HepG2 (cell line): ENCODE data around the gene ASPRV1. TPM values are rescaled to one million over a fixed set of nuclear protein-coding genes. Genes with fewer than 3 reads are reported as not detected.
A peak's percentile ranks its signal among the peaks of the same experiment; 100 is the strongest.

ENCODE experiments used
- ATAC-seq: fragments of 200-7000 bp; cut with Tn5 transposase; 3 replicates; pipeline ENCODE4 v1.9.1; 2020; ENCODE audit warnings: mild to moderate bottlenecking, moderate library complexity
- Bru-seq: library from RNA; stranded (reverse); fragments of 400-500 nt; gene quantifications from one replicate; lab custom pipeline; 2021; lab: Mats Ljungman, UMichigan
- BruChase-seq, 2 experiments: library from RNA; stranded (reverse); fragments of 400-500 nt; gene quantifications; one replicate each; lab custom pipeline; 2021; lab: Mats Ljungman, UMichigan
- BruUV-seq: library from RNA; stranded (reverse); fragments of 400-500 nt; replicated peaks from 2 replicates; lab custom pipeline; 2021; lab: Mats Ljungman, UMichigan
- CTCF ChIA-PET: fragments of 300-600 bp; formaldehyde crosslinking; extraction: SDS; loops from one replicate; lab custom pipeline; 2021; ENCODE audit warnings: low total read pairs, inconsistent platforms, low intra/inter-chr PET ratio; lab: Yijun Ruan, JAX
- POLR2A ChIA-PET: fragments of 350-600 bp; sonication (Branson Sonifier 250); formaldehyde crosslinking; loops from one replicate; lab custom pipeline; 2020; ENCODE audit warnings: antibody characterized with exemption, inconsistent platforms; lab: Yijun Ruan, JAX
- DNase-seq: peaks from one replicate; pipeline ENCODE4 v3.0.0-alpha.2; 2015; ENCODE audit warnings: low spot score
- FAIRE-seq: peaks from 3 replicates; lab custom pipeline; 2011; peaks lifted over from hg19 to GRCh38; lab: Jason Lieb, UNC
- H2AFZ ChIP-seq: one replicate; pipeline ENCODE4 v1.6.1; 2011; ENCODE audit warnings: low read length, inconsistent platforms
- H3K27ac ChIP-seq: fragments of 300-600 bp; 3 replicates; pipeline ENCODE4 v1.8.0; 2011; ENCODE audit warnings: mixed run types, mild to moderate bottlenecking, mixed read lengths, low read length, inconsistent platforms; ENCODE audit not compliant: insufficient read depth; ENCODE audit errors: extremely low read length
- H3K27me3 ChIP-seq, 2 experiments: fragments of 200-600 bp in 1 of 2; 2 replicates in 1 of 2; 3 replicates in 1 of 2; pipeline versions ENCODE4 v1.6.0 to v1.8.0; 2011; ENCODE audit warnings: low read length in 2 of 2, mild to moderate bottlenecking in 2 of 2, moderate library complexity in 2 of 2, inconsistent platforms in 1 of 2; ENCODE audit not compliant: insufficient read depth in 2 of 2, control insufficient read depth in 1 of 2
- H3K36me3 ChIP-seq, 2 experiments: fragments of 200-600 bp in 1 of 2; replicated peaks in 1 of 2; 2 replicates in 1 of 2; 3 replicates in 1 of 2; pipeline versions ENCODE4 v1.5.1 to v1.8.0; 2011; ENCODE audit warnings: low read length in 2 of 2, inconsistent platforms in 1 of 2; ENCODE audit not compliant: insufficient read depth in 2 of 2, control insufficient read depth in 1 of 2
- H3K4me1 ChIP-seq: 2 replicates; pipeline ENCODE4 v1.5.1; 2012; ENCODE audit warnings: low read length, inconsistent platforms; ENCODE audit not compliant: insufficient read depth
- H3K4me2 ChIP-seq: 2 replicates; pipeline ENCODE4 v1.6.0; 2011; ENCODE audit warnings: low read depth, low read length, inconsistent platforms
- H3K4me3 ChIP-seq, 3 experiments: fragments of 200-600 bp in 1 of 3; sonication (generic), shearing (Covaris generic) in 1 of 3; replicated peaks in 1 of 3; 2 replicates each; pipeline ENCODE4 v1.5.1; 2011 to 2016; ENCODE audit warnings: low read length in 3 of 3, inconsistent platforms in 2 of 3, low read depth in 2 of 3, mild to moderate bottlenecking in 2 of 3, control low read depth in 1 of 3, mixed read lengths in 1 of 3; ENCODE audit not compliant: insufficient read depth in 1 of 3
- H3K79me2 ChIP-seq: one replicate; pipeline ENCODE4 v1.6.1; 2011; ENCODE audit warnings: low read length, inconsistent platforms; ENCODE audit not compliant: insufficient read depth
- H3K9ac ChIP-seq: 2 replicates; pipeline ENCODE4 v1.6.0; 2011; ENCODE audit warnings: mild to moderate bottlenecking, low read depth, low read length, inconsistent platforms; ENCODE audit not compliant: insufficient read depth
- H3K9me3 ChIP-seq: 2 replicates; pipeline ENCODE4 v1.5.1; 2012; ENCODE audit warnings: mild to moderate bottlenecking, low read length
- H4K20me1 ChIP-seq: 2 replicates; pipeline ENCODE4 v1.6.0; 2011; ENCODE audit warnings: inconsistent platforms, mild to moderate bottlenecking, low read length, moderate library complexity; ENCODE audit not compliant: insufficient read depth
- MYC ChIP-seq: sonication (generic); formaldehyde crosslinking; IDR thresholded peaks from 2 replicates; pipeline ENCODE4 v1.9.0; 2021; ENCODE audit warnings: missing genetic modification reagents, borderline replicate concordance
- NR0B2 ChIP-seq: sonication (generic); formaldehyde crosslinking; IDR thresholded peaks from 2 replicates; pipeline ENCODE4 v1.4.0; 2020; ENCODE audit warnings: mild to moderate bottlenecking, missing genetic modification reagents
- WGBS: methylation state at CpG from one replicate; pipeline ENCODE4 v1.1.6; 2017; ENCODE audit warnings: low lambda C conversion rate; 5-methylcytosine and 5-hydroxymethylcytosine counted together
- in situ Hi-C: cut with HindIII; loops from 2 replicates; pipeline ENCODE4 v1.10.0; 2017; ENCODE audit warnings: low pct_unique_long_range_greater_than_20kb; ENCODE audit not compliant: extremely low pct_ligation_motif_present
- intact Hi-C: fragments of 100-400 bp; cut with micrococcal nuclease; formaldehyde crosslinking; loops from one replicate; pipeline ENCODE4 v1.10.0; 2022; ENCODE audit not compliant: unreplicated experiment
- long read RNA-seq, 2 experiments: library from RNA in 1 of 2; library from polyadenylated mRNA in 1 of 2; stranded (forward) in 1 of 2; unstranded in 1 of 2; transcript quantifications; one replicate each; pipeline ENCODE4 v2.0.0, GENCODE V29; 2019 to 2022
- polyA minus RNA-seq, 3 experiments: library from RNA; depleted of rRNA, polyadenylated mRNA; stranded (reverse); fragments of >200 nt; gene quantifications; 2 replicates each; pipeline ENCODE4 v1.2.3, GENCODE V29; 2011; ENCODE audit warnings: low replicate concordance in 1 of 3
- polyA plus RNA-seq, 8 experiments: library from polyadenylated mRNA; depleted of rRNA in 3 of 8; stranded (reverse) in 7 of 8; unstranded in 1 of 8; fragments of >200 nt; fragmentation: Illumina TruSeq in 4 of 8; extraction: Trizol in 4 of 8; gene quantifications; 2 replicates each; pipeline versions ENCODE4 v1.2.1 to v1.2.3, GENCODE V29; 2011 to 2016; ENCODE audit warnings: low read depth in 4 of 8, missing spikeins in 1 of 8, mixed read lengths in 1 of 8; ENCODE audit not compliant: insufficient read depth in 1 of 8
- total RNA-seq, 5 experiments: library from RNA; depleted of rRNA; stranded (reverse); fragments of >200 nt; fragmentation: Illumina TruSeq; extraction: Trizol; gene quantifications; 2 replicates each; pipeline ENCODE4 v1.2.3, GENCODE V29; 2016; ENCODE audit warnings: low read depth in 1 of 5

ASPRV1 gene
- total RNA-seq (2016; rRNA removed; fragmentation: Illumina TruSeq; extraction: Trizol) (0.40 and 0.42 TPM in 2 replicates), polyA plus RNA-seq (2011; rRNA removed) (0.48 and 0.52 TPM in 2 replicates), polyA minus RNA-seq (2011; rRNA and poly(A)+ RNA removed; ENCODE audit: low replicate concordance) (0.14 and 0.48 TPM in 2 replicates), Bru-seq, nascent RNA (percentile 28 among the genes with signal in this experiment), BruChase-seq, experiment 1, labeled RNA remaining after a 6-hour chase (percentile 53 among the genes with signal in this experiment), BruChase-seq, experiment 2, labeled RNA remaining after a 2-hour chase (percentile 46 among the genes with signal in this experiment)
- total RNA-seq (2016; cell fraction: cytosol; rRNA removed; fragmentation: Illumina TruSeq; extraction: Trizol; ENCODE audit: low read depth), result 0.18 TPM in 1 of 2 replicates, not detected in the other
- total RNA-seq (2016; cell fraction: insoluble cytoplasmic fraction; rRNA removed; fragmentation: Illumina TruSeq; extraction: Trizol), result 0.32 and 0.40 TPM in 2 replicates
- 0.28 and 0.34 TPM in 2 replicates for total RNA-seq (2016; cell fraction: membrane; rRNA removed; fragmentation: Illumina TruSeq; extraction: Trizol)
- total RNA-seq (2016; cell fraction: nucleus; rRNA removed; fragmentation: Illumina TruSeq; extraction: Trizol), result 0.47 and 0.50 TPM in 2 replicates
- polyA plus RNA-seq (2011; cell fraction: cytosol; rRNA removed), result 0.38 and 0.47 TPM in 2 replicates
- polyA plus RNA-seq (2011; cell fraction: nucleus; rRNA removed), result 1.1 and 1.8 TPM in 2 replicates
- polyA plus RNA-seq (2012), result 0.42 and 0.52 TPM in 2 replicates
- polyA plus RNA-seq (2016; cell fraction: cytosol; fragmentation: Illumina TruSeq; extraction: Trizol; ENCODE audit: low read depth), result 0.07 TPM in 1 of 2 replicates, not detected in the other
- 0.32 and 0.34 TPM in 2 replicates for polyA plus RNA-seq (2016; cell fraction: insoluble cytoplasmic fraction; fragmentation: Illumina TruSeq; extraction: Trizol; ENCODE audit: low read depth)
- polyA plus RNA-seq (2016; cell fraction: membrane; fragmentation: Illumina TruSeq; extraction: Trizol; ENCODE audit: low read depth), result 0.09 and 0.24 TPM in 2 replicates
- 0.92 and 1.1 TPM in 2 replicates for polyA plus RNA-seq (2016; cell fraction: nucleus; fragmentation: Illumina TruSeq; extraction: Trizol; ENCODE audit: insufficient read depth, low read depth)
- polyA minus RNA-seq (2011; cell fraction: cytosol; rRNA and poly(A)+ RNA removed), result 0.26 TPM in 1 of 2 replicates, not detected in the other
- polyA minus RNA-seq (2011; cell fraction: nucleus; rRNA and poly(A)+ RNA removed), result 0.50 and 0.52 TPM in 2 replicates
- long read RNA-seq, experiment 1, result 0 reads
- long read RNA-seq, experiment 2, partial matches to known transcripts, result 0 of 1 reads
- long read RNA-seq, experiment 2, other reads (novel, unspliced or antisense), result 0 of 1 reads

DNA sequence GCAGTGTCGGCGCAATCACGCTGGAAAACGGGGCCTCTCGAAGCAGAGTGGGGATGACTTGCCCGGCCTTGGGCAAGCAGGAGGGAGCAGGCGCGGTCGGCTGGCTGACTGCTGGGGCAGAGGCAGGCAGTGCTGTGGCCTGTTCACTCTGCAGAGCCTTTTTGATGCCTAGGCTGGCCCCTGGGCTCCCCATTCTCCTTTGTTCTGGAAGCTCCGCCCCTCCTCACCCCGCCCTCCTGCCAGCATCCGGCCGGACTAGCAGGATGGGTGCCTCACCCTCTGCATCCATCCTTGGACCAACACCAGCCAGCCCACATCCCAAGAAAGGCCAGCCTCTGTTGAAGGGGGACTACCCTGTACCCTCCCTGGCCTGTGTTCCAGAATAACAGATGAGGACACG is at the start of gene ASPRV1:
Gene ASPRV1, minus strand, starts transcription at position 136 of the 400 bp plus-strand sequence. CDS start 195 bp downstream, outside the sequence.
- no peak for ATAC-seq
- no TSS peak for BruUV-seq
- TF ChIP-seq MYC (CRISPR knock-in tag) (no peak), NR0B2 (CRISPR knock-in tag) (no peak)
- TF ChIP-seq, all 625 proteins: peak for 0
- Histone ChIP-seq H3K4me3 (no peak within 1 kb of the TSS), H3K9ac (no peak within 1 kb of the TSS), H3K27me3 (peaks cover 0 to 23% of the 10 kb centered on the region in 2 experiments; a peak in 2 of 5 replicates), H3K79me2 (no peaks in the 10 kb centered on the region), H3K27ac (no peak within 1 kb of the TSS), H3K4me1 (peaks cover 40% of the 10 kb centered on the region), H4K20me1 (no peaks in the 10 kb centered on the region), H2AFZ (no peak within 1 kb of the TSS), H3K4me2 (no peak within 1 kb of the TSS), H3K36me3 (no peaks in the 10 kb centered on the region), H3K9me3 (no peaks in the 10 kb centered on the region)
- FAIRE-seq, result no peak
- ChIA-PET CTCF (no interaction called here), POLR2A (no interaction called here)
- intact Hi-C loops (no loop called here), in situ Hi-C loops (no loop called here)
- WGBS, result 71% methylated on average over 14 of the region's 14 CpGs
- no peak for DNase-seq
